Measurements from ENCODE around the gene B3GAT2.

GRCh38 chr6:70996106-70996505 lies 39.2 kb upstream of the B3GAT2 start:
- TF ChIP-seq CTCF (conservative IDR thresholded peaks at IDR 0.05; ENCODE audit: low read depth, low read length) (no peak), EZH2 (IDR thresholded peaks at IDR 0.05; ENCODE audit: low read length, unreplicated experiment) (no peak), EZH2phosphoT487 (IDR thresholded peaks at IDR 0.05; ENCODE audit: borderline replicate concordance, low read length) (no peak)
